IMR-90 (cell line): ENCODE results near the gene CPNE1. TPM values are rescaled to one million over a fixed set of nuclear protein-coding genes. Genes with fewer than 3 reads are reported as not detected.

Source experiments
- ATAC-seq: fragments of 200-7000 bp; cut with Tn5 transposase; 2 replicates; pipeline ENCODE4 v1.9.1; 2020; ENCODE audit warnings: low read depth, mild to moderate bottlenecking, moderate library complexity
- BruUV-seq: library from RNA; stranded (reverse); fragments of 400-500 nt; replicated peaks from 2 replicates; lab custom pipeline; 2021; lab: Mats Ljungman, UMichigan
- CTCF ChIA-PET: fragments of 300-600 bp; formaldehyde crosslinking; extraction: SDS; loops from one replicate; lab custom pipeline; 2021; ENCODE audit warnings: antibody characterized with exemption; lab: Yijun Ruan, JAX
- POLR2A ChIA-PET: fragments of 300-600 bp; sonication (Branson Sonifier 250); formaldehyde crosslinking; loops from one replicate; lab custom pipeline; 2022; ENCODE audit warnings: antibody characterized with exemption; ENCODE audit not compliant: unreplicated experiment; lab: Charles Lee
- DNase-seq: peaks from one replicate; pipeline ENCODE4 v3.0.0; 2013
- H2AFZ ChIP-seq: replicated peaks from 2 replicates; pipeline ENCODE3; 2013; ENCODE audit warnings: low read length, mild to moderate bottlenecking; ENCODE audit not compliant: poor library complexity
- H2AK5ac ChIP-seq: 2 replicates; pipeline ENCODE4 v1.6.1; 2013; ENCODE audit warnings: low read depth, low read length, inconsistent platforms
- H2AK9ac ChIP-seq: replicated peaks from 2 replicates; pipeline ENCODE3; 2013; ENCODE audit warnings: mild to moderate bottlenecking, low read depth, low read length, moderate library complexity; ENCODE audit not compliant: poor library complexity
- H2BK120ac ChIP-seq: 2 replicates; pipeline ENCODE4 v1.6.1; 2013; ENCODE audit warnings: low read depth, low read length, inconsistent platforms
- H2BK15ac ChIP-seq: 3 replicates; pipeline ENCODE4 v1.6.1; 2013; ENCODE audit warnings: low read depth, low read length, inconsistent platforms
- H2BK20ac ChIP-seq: 2 replicates; pipeline ENCODE4 v1.6.1; 2013; ENCODE audit warnings: low read depth, mild to moderate bottlenecking, inconsistent platforms, low read length, moderate library complexity
- H2BK5ac ChIP-seq: 2 replicates; pipeline ENCODE4 v1.6.1; 2013; ENCODE audit warnings: mild to moderate bottlenecking, low read depth, low read length, inconsistent platforms; ENCODE audit not compliant: poor library complexity, severe bottlenecking
- H3K14ac ChIP-seq: replicated peaks from 2 replicates; pipeline ENCODE4 v1.6.1; 2013; ENCODE audit warnings: low read depth, low read length, inconsistent platforms
- H3K18ac ChIP-seq: 2 replicates; pipeline ENCODE4 v1.6.1; 2013; ENCODE audit warnings: low read depth, low read length, control low read depth
- H3K23ac ChIP-seq: 2 replicates; pipeline ENCODE4 v1.6.1; 2013; ENCODE audit warnings: low read depth, low read length, inconsistent platforms
- H3K27ac ChIP-seq: 2 replicates; pipeline ENCODE4 v1.5.1; 2013; ENCODE audit warnings: mild to moderate bottlenecking, control low read depth, low read length; ENCODE audit not compliant: insufficient read depth
- H3K27me3 ChIP-seq: 2 replicates; pipeline ENCODE4 v1.6.1; 2013; ENCODE audit warnings: low read length; ENCODE audit not compliant: control insufficient read depth, insufficient read depth
- H3K36me3 ChIP-seq: 2 replicates; pipeline ENCODE4 v1.6.1; 2013; ENCODE audit warnings: low read length, mixed read lengths; ENCODE audit not compliant: control insufficient read depth, insufficient read depth
- H3K4ac ChIP-seq: 2 replicates; pipeline ENCODE4 v1.6.1; 2013; ENCODE audit warnings: low read depth, low read length, inconsistent platforms
- H3K4me1 ChIP-seq: 2 replicates; pipeline ENCODE4 v1.6.1; 2013; ENCODE audit warnings: low read length, mixed read lengths; ENCODE audit not compliant: control insufficient read depth, insufficient read depth
- H3K4me2 ChIP-seq: 2 replicates; pipeline ENCODE4 v1.6.1; 2013; ENCODE audit warnings: low read depth, mild to moderate bottlenecking, control low read depth, low read length, moderate library complexity
- H3K4me3 ChIP-seq: 2 replicates; pipeline ENCODE4 v1.5.1; 2013; ENCODE audit warnings: low read depth, mild to moderate bottlenecking, control low read depth, low read length, moderate library complexity; ENCODE audit not compliant: insufficient read depth
- H3K56ac ChIP-seq: 2 replicates; pipeline ENCODE4 v1.6.1; 2013; ENCODE audit warnings: low read length, inconsistent platforms; ENCODE audit not compliant: insufficient read depth; ENCODE audit errors: extremely low read depth
- H3K79me1 ChIP-seq, 2 experiments: 2 replicates each; pipeline ENCODE4 v1.6.1; 2013; ENCODE audit warnings: low read length in 2 of 2, inconsistent platforms in 1 of 2, low read depth in 1 of 2
- H3K9ac ChIP-seq: 2 replicates; pipeline ENCODE4 v1.6.1; 2013; ENCODE audit warnings: low read depth, low read length, control low read depth
- H3K9me1 ChIP-seq: 2 replicates; pipeline ENCODE4 v1.6.1; 2013; ENCODE audit warnings: low read length, inconsistent platforms; ENCODE audit not compliant: insufficient read depth
- H3K9me3 ChIP-seq: 2 replicates; pipeline ENCODE4 v1.6.1; 2013; ENCODE audit warnings: low read length; ENCODE audit not compliant: control insufficient read depth, insufficient read depth
- H4K20me1 ChIP-seq: 2 replicates; pipeline ENCODE4 v1.6.1; 2013; ENCODE audit warnings: low read length, inconsistent platforms; ENCODE audit not compliant: insufficient read depth
- H4K5ac ChIP-seq: 2 replicates; pipeline ENCODE4 v1.6.1; 2013; ENCODE audit warnings: mild to moderate bottlenecking, low read depth, low read length, control low read depth
- H4K8ac ChIP-seq, 2 experiments: 2 replicates each; pipeline ENCODE4 v1.6.1; 2013; ENCODE audit warnings: low read depth in 2 of 2, low read length in 2 of 2, control low read depth in 1 of 2, inconsistent platforms in 1 of 2
- H4K91ac ChIP-seq: 2 replicates; pipeline ENCODE4 v1.6.1; 2013; ENCODE audit warnings: low read depth, low read length, inconsistent platforms; ENCODE audit not compliant: insufficient read depth
- BHLHE40 ChIP-seq: fragments of 150-350 bp; IDR thresholded peaks from 2 replicates; pipeline ENCODE4 v1.6.1; 2016; ENCODE audit warnings: mild to moderate bottlenecking, low read depth, low read length
- RAD21 ChIP-seq: IDR thresholded peaks from 2 replicates; pipeline ENCODE4 v1.6.1; 2012; ENCODE audit warnings: low read length, improper control_type of control experiment
- RCOR1 ChIP-seq: IDR thresholded peaks from 2 replicates; pipeline ENCODE4 v1.6.1; 2012; ENCODE audit warnings: mild to moderate bottlenecking, low read length, improper control_type of control experiment; ENCODE audit not compliant: insufficient replicate concordance
- SMC3 ChIP-seq: fragments of 150-350 bp; IDR thresholded peaks from 2 replicates; pipeline ENCODE4 v1.6.1; 2016; ENCODE audit warnings: low read depth, mild to moderate bottlenecking, antibody characterized with exemption, low read length, moderate library complexity
- WGBS, 2 experiments: methylation state at CpG; one replicate each; pipeline versions ENCODE4 v1.1.5 to v1.1.7; 2013; ENCODE audit warnings: missing lambda C conversion rate in 2 of 2; ENCODE audit not compliant: insufficient read length in 1 of 2; ENCODE audit errors: extremely low coverage in 2 of 2; 5-methylcytosine and 5-hydroxymethylcytosine counted together
- dilution Hi-C: fragments of 300-500 bp; cut with HindIII; formaldehyde crosslinking; loops from one replicate; pipeline ENCODE4 v1.14.3; 2018; ENCODE audit warnings: low sequenced_read_pairs; ENCODE audit not compliant: unreplicated experiment
- in situ Hi-C: fragments of 300-500 bp; cut with MboI; formaldehyde crosslinking; loops from 3 replicates; pipeline ENCODE4 v1.14.3; 2019; ENCODE audit warnings: low sequenced_read_pairs, inconsistent platforms, mixed read lengths
- intact Hi-C: fragments of 100-400 bp; cut with micrococcal nuclease; formaldehyde crosslinking; loops from 2 replicates; pipeline ENCODE4 v1.10.0; 2022
- polyA plus RNA-seq, 3 experiments: library from polyadenylated mRNA; depleted of rRNA; stranded (reverse); fragments of >200 nt; gene quantifications; 2 replicates each; pipeline ENCODE4 v1.2.3, GENCODE V29; 2012; ENCODE audit warnings: low replicate concordance in 1 of 3
- total RNA-seq: library from RNA; depleted of rRNA; stranded (reverse); fragments of >200 nt; gene quantifications from 2 replicates; pipeline ENCODE4 v1.2.3, GENCODE V29; 2012
- TF ChIP-seq, protein P1 (sequence below): fragments of 150-350 bp; IDR thresholded peaks from 2 replicates; pipeline ENCODE4 v1.6.1; 2016; ENCODE audit warnings: low read depth, mild to moderate bottlenecking, low read length, moderate library complexity, borderline replicate concordance
- TF ChIP-seq, protein P2 (sequence below): conservative IDR thresholded peaks from 2 replicates; pipeline ENCODE4 v1.5.1; 2012; ENCODE audit warnings: mild to moderate bottlenecking, low read depth, low read length, improper control_type of control experiment

The CPNE1 gene
- total and polyA plus RNA-seq, 2 of the 4 experiments (the other 2 are of a cell fraction) = 163 to 165 TPM

DNA sequence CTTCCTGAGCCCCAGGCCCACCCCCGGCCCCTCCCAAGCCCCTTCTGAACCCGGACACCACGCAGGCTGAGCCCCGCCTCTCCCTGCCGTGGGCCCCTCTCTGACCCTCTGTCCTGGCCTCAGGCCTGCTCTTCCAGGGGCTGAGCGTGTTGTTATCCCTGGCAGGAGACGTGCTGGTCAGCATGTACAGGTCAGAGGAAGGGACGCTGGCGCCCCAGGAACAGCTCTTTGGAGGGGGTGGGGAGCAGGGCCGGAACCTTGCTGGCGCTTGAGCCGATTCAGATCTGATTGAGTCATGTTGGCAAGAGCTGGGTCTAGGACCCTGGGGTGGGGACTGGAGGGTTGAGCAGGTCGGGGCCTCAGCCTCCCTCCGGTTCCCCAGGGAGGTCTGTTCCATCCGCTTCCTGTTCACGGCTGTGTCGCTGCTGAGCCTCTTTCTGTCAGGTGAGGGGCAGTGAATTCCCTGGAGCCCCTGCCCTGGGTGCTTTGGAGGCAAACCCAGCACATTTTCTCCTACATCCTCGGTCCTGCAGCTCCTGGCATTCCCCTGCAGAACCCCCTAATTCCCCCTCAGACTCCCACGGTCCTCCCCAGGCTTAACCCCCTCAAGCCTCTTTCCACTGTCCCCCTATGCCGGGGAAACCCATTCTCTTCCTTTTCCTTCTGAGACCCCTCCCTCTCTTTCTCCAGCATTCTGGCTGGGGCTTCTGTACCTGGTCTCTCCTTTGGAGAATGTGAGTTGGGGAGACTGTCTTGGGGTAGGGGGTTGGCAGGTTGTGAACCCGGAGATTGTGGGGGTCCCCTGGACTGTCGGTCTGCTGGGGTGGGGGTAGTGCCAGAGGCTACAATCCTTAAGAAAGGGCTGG, 47.1 kb downstream of the CPNE1 start:
- peak overlapping the region; percentile 74 for H3K4me2 ChIP-seq
- BruUV-seq = no TSS peak
- in situ Hi-C loops = no loop called here
- H2BK5ac ChIP-seq = peak overlapping the region; percentile 10
- H3K9ac ChIP-seq = peak overlapping the region; percentile 49; the same call in 1 of the 2 replicates
- peak overlapping the region; percentile 96 for H2AK9ac ChIP-seq
- peak overlapping the region; percentile 78; the same call in 1 of the 2 replicates for H3K23ac ChIP-seq
- H3K79me1 ChIP-seq = peaks cover 0 to 20% of the 10 kb centered on the region in 2 experiments; a peak in 3 of 4 replicates
- intact Hi-C loops = loop anchor here (10.0 kb wide), 1 partner anchor 103 kb away; no protein-coding TSS in a partner anchor
- peak overlapping the region; percentile 73; the same call in 1 of the 2 replicates for H3K4me3 ChIP-seq
- CTCF ChIA-PET = interaction anchor here (0.6 kb wide), 1 partner anchor 279 kb away, joined by 3 read pairs; no protein-coding TSS in a partner anchor
- H3K9me3 ChIP-seq = no peaks in the 10 kb centered on the region
- ATAC-seq (no peak), DNase-seq (peak; percentile 53)
- 13% methylated on average over 10 of the region's 22 CpGs; no CpG with 5 or more reads in 1 of the 2 experiments for WGBS, 2 experiments
- no peak overlapping the region for H2BK15ac ChIP-seq
- no peaks in the 10 kb centered on the region for H3K27me3 ChIP-seq
- no peak overlapping the region for H3K56ac ChIP-seq
- H3K36me3 ChIP-seq = peaks cover 5% of the 10 kb centered on the region; the same call in 1 of the 2 replicates
- H2BK120ac ChIP-seq = peak overlapping the region; percentile 61; the same call in 1 of the 2 replicates
- H4K5ac ChIP-seq = peak overlapping the region; percentile 5; the same call in 1 of the 2 replicates
- peak overlapping the region; percentile 90 for H2AFZ ChIP-seq
- POLR2A ChIA-PET = no interaction called here
- H2AK5ac ChIP-seq = peak overlapping the region; percentile 53
- H3K14ac ChIP-seq = peak overlapping the region; percentile 32; the same call in 1 of the 2 replicates
- peak overlapping the region; percentile 53 for H3K27ac ChIP-seq
- no peak overlapping the region for H3K18ac ChIP-seq
- peak overlapping the region; percentile 62; the same call in 1 of the 2 replicates for H4K91ac ChIP-seq
- TF ChIP-seq RCOR1 (no peak), BHLHE40 (no peak), RAD21 (peak; percentile 15; the same call in 1 of the 2 replicates), SMC3 (no peak)
- TF ChIP-seq, protein P1, sequence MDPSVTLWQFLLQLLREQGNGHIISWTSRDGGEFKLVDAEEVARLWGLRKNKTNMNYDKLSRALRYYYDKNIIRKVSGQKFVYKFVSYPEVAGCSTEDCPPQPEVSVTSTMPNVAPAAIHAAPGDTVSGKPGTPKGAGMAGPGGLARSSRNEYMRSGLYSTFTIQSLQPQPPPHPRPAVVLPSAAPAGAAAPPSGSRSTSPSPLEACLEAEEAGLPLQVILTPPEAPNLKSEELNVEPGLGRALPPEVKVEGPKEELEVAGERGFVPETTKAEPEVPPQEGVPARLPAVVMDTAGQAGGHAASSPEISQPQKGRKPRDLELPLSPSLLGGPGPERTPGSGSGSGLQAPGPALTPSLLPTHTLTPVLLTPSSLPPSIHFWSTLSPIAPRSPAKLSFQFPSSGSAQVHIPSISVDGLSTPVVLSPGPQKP = no peak
- TF ChIP-seq, protein P2, sequence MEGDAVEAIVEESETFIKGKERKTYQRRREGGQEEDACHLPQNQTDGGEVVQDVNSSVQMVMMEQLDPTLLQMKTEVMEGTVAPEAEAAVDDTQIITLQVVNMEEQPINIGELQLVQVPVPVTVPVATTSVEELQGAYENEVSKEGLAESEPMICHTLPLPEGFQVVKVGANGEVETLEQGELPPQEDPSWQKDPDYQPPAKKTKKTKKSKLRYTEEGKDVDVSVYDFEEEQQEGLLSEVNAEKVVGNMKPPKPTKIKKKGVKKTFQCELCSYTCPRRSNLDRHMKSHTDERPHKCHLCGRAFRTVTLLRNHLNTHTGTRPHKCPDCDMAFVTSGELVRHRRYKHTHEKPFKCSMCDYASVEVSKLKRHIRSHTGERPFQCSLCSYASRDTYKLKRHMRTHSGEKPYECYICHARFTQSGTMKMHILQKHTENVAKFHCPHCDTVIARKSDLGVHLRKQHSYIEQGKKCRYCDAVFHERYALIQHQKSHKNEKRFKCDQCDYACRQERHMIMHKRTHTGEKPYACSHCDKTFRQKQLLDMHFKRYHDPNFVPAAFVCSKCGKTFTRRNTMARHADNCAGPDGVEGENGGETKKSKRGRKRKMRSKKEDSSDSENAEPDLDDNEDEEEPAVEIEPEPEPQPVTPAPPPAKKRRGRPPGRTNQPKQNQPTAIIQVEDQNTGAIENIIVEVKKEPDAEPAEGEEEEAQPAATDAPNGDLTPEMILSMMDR = 0 out of 2 replicates have a peak, but pooled peaks have one; percentile 29
- H4K20me1 ChIP-seq = 0 out of 2 replicates have a peak, but pooled peaks cover 11% of the 10 kb centered on the region
- peaks cover 13% of the 10 kb centered on the region for H3K4me1 ChIP-seq
- peaks cover 7% of the 10 kb centered on the region; the same call in 1 of the 2 replicates for H3K9me1 ChIP-seq
- dilution Hi-C loops = no loop called here
- 0 out of 2 replicates have a peak overlapping the region, but pooled peaks have one; percentile 14 for H2BK20ac ChIP-seq
- peak overlapping the region; percentile 3 to 73; a peak in 3 of 4 replicates for H4K8ac ChIP-seq
- H3K4ac ChIP-seq = peak overlapping the region; percentile 63
